HG02981 (cell line): ENCODE measurements around the gene MYH3.
"Not testable (repeated sequence)": the region's sequence is repeated elsewhere in the genome, so short reads cannot be mapped to it uniquely, and the experiment has no call there.

Experiments used
- ATAC-seq: cut with Tn5 transposase; IDR thresholded peaks from one replicate; pipeline ENCODE4 v1.9.1; 2021; ENCODE audit warnings: mild to moderate bottlenecking, moderate library complexity; ENCODE audit not compliant: unreplicated experiment

Gene MYH3

GRCh38 chr17:10657148-10657547 is at the start of gene MYH3:
Gene MYH3, minus strand, starts transcription at chr17:10657309. Its CDS starts 2,245 bp downstream, at chr17:10655064.
- no peak for ATAC-seq

- no peak for ATAC-seq
Measured at GRCh38 chr17:10705727-10706126, 48.6 kb upstream of the MYH3 start.

GRCh38 chr17:10702574-10702973 is 45.5 kb upstream of the MYH3 start:
- ATAC-seq, result no peak

- ATAC-seq, result no peak
Measured at GRCh38 chr17:10699856-10700255, 42.7 kb upstream of the MYH3 start.

GRCh38 chr17:10698096-10698818 is 41.1 kb upstream of the MYH3 start:
- ATAC-seq, result no peak

- peak; percentile 94 for ATAC-seq
Measured at GRCh38 chr17:10697092-10698081, 40.3 kb upstream of the MYH3 start, which contains the start of the genes ADPRM and SCO1. Gene ADPRM, plus strand, starts transcription at chr17:10697594. Its CDS starts 7,333 bp downstream, at chr17:10704927. Gene SCO1, minus strand, starts transcription at chr17:10697533. Its CDS starts 26 bp downstream, at chr17:10697507.

- not testable (repeated sequence) for ATAC-seq
Measured at GRCh38 chr17:10695875-10696407, 38.8 kb upstream of the MYH3 start.

GRCh38 chr17:10687499-10687898 is 30.4 kb upstream of the MYH3 start:
- ATAC-seq, result no peak

GRCh38 chr17:10683853-10684252 is 26.7 kb upstream of the MYH3 start:
- ATAC-seq, result no peak

GRCh38 chr17:10681866-10682446 is 24.8 kb upstream of the MYH3 start:
- no peak for ATAC-seq

- no peak for ATAC-seq
Measured at GRCh38 chr17:10674704-10675103, 17.6 kb upstream of the MYH3 start.

GRCh38 chr17:10673312-10673711 is 16.2 kb upstream of the MYH3 start:
- no peak for ATAC-seq

GRCh38 chr17:10668775-10669174 is 11.7 kb upstream of the MYH3 start:
- ATAC-seq, result no peak

- no peak for ATAC-seq
Measured at GRCh38 chr17:10666906-10667305, 9.8 kb upstream of the MYH3 start.

GRCh38 chr17:10664571-10664970 is 7.5 kb upstream of the MYH3 start:
- ATAC-seq, result no peak

- ATAC-seq, result no peak
Measured at GRCh38 chr17:10663231-10663630, 6.1 kb upstream of the MYH3 start.

GRCh38 chr17:10661437-10661836 is 4.3 kb upstream of the MYH3 start:
- no peak for ATAC-seq

GRCh38 chr17:10657879-10658278 is 770 bp upstream of the MYH3 start:
- ATAC-seq, result no peak

- no peak for ATAC-seq
Measured at GRCh38 chr17:10653987-10654386, 3.1 kb downstream of the MYH3 start.

- ATAC-seq, result no peak
Measured at GRCh38 chr17:10652984-10653659, 4.0 kb downstream of the MYH3 start.
